ENCODE data around the gene SHISA4. TPM values are rescaled to one million over a fixed set of nuclear protein-coding genes. Genes with fewer than 3 reads are reported as not detected.
"Not testable (repeated sequence)": the region's sequence is repeated elsewhere in the genome, so short reads cannot be mapped to it uniquely, and the experiment has no call there.

The SHISA4 gene, protein sequence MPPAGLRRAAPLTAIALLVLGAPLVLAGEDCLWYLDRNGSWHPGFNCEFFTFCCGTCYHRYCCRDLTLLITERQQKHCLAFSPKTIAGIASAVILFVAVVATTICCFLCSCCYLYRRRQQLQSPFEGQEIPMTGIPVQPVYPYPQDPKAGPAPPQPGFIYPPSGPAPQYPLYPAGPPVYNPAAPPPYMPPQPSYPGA
- 63.9 and 64.2 TPM in 2 replicates for total RNA-seq (2014; rRNA removed; shearing (Covaris generic))

DNA sequence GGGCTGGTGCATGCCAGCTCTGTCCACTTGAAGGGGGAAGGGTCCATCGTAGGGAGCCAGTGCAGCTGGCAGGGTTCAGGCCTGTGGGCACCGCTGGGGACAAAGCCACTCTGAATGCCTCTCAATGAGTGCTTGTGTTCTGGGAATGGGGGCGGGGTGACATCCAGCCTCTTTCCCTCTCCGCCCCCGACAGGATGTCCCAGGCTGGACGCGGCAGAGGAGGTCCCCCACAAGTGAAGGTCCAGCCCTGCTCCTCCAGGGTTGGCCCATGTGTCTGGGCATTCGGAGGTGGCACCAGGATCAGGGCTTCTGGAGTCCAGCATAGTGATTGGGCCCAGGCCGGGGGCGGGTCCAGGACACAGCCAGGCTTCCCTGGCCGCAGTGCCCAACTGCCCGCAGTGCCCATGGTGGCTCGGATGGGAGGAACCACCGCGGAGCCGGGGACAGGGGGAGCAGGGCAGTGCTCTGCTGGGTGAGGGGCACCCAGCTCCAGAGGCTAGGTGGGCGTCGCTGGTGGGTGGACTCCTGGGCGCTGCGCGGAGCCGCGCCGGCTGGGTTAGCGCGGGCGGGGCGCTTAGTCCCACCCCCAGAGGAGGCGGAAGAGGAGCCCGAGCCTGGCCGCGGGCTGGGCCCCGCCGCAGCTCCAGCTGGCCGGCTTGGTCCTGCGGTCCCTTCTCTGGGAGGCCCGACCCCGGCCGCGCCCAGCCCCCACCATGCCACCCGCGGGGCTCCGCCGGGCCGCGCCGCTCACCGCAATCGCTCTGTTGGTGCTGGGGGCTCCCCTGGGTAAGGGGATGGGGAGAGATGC is at the start of gene SHISA4:
TSS of gene SHISA4 (plus strand) at position 617 of the 808 bp plus-strand sequence. CDS start at position 714, 97 bp downstream.
- peak; percentile 89 for DNase-seq (ENCODE audit: low read depth)

DNA sequence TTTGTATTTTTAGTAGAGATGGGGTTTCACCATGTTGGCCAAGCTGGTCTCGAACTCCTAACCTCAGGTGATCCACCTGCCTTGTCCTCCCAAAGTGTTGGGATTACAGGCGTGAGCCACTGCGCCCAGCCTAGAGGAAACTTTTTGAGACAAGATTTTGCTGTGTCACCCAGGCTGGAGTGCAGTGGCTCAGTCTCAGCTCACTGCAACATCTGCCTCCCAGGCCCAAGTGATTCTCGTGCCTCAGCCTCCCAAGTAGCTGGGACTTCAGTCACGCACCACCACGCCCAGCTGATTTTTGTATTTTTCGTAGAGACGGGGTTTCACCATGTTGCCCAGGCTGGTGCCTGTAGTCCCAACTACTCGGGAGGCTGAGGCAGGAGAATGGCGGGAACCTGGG is 49.6 kb upstream of the SHISA4 start:
- DNase-seq (ENCODE audit: low read depth), result not testable (repeated sequence)

DNA sequence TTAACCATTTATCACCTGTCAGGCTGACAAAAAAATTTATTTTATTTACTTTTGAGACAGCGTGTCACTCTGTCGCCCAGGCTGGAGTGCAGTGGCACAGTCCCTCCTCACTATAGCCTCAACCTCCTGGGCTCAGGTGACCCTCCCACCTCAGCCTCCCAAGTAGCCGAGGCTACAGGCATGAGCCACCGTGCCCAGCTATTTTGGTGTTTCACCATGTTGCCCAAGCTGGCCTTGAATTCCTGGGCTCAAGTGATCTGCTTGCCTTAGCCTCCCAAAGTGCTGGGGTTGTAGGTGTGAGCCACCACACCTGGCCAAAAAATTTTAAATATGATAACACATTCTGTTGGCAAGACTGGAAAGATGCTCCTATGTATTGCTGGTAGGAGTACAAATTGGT is 48.6 kb upstream of the SHISA4 start:
- DNase-seq (ENCODE audit: low read depth), result no peak

DNA sequence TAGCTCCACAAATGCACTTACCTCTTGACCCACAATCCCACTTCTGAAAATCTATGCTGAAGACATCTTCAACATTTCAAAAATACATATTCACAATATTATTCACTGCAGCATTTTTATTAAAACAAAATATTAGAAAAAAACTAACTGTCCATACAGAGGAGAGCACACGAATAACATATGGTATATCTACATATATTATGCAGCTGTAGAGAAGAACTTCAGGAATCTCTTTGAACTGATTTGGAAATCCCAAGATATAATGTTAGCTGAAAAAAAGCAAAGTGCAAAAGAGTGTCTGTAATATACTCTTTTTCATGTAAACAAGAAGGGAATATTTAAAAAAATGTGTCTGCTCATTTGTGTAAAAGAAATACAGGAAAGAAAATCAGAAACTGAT is 48.2 kb upstream of the SHISA4 start:
- no peak for DNase-seq (ENCODE audit: low read depth)

DNA sequence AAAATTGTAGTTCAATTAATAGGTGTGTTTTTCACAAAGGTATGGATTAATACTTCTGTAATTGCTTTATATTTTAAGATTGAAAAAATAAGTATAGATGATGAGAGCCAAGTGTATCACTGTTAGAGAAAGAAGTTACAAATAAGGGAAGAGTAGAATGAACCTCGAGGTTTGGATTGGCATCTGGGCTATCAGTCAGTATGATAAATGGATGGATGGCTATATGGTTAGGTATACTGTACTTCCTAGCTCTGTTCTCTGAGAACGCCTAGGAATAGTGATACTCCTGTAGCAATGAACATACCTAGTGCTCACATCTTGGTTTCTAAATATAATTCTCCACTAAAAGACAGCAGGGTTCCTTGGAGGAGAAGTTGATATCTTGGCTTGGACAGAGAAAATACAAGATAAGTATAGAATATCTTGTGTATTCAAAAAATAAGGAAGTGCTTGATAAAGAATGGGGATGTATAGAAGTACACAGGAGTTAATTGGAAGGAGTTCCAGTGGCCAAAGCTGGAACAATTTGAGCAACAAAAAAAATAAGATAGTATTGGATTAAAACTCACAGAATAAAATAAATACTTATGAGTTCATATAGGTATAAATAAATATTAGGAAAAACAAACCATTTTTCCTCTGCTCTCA is 47.3 kb upstream of the SHISA4 start:
- DNase-seq (ENCODE audit: low read depth), result no peak

DNA sequence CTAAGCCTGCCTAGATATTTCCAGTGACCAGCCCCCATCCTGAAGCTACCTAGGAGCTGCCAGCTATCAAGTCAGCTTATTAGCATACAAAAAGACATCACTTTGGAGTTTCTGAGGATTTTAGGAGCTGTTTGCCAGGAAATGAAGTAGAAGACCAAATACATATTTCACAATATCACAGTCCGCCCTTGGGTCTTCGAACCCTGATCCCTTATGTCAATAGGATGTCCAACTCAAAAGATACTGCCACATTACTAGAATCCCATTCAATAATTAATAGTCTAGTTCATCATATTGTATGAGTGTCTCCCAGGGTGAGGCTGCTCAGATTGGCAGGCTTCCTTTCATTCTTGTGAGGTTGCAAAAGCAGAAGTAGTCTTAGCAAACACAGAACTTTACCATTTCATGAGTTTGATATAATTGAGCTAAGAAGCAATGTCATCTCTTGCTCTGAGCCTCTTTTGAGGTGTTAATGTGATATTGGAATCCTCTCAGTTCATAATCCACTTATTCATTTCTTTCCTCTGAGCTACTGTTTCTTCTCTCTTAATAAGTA is 46.1 kb upstream of the SHISA4 start:
- DNase-seq (ENCODE audit: low read depth), result no peak

DNA sequence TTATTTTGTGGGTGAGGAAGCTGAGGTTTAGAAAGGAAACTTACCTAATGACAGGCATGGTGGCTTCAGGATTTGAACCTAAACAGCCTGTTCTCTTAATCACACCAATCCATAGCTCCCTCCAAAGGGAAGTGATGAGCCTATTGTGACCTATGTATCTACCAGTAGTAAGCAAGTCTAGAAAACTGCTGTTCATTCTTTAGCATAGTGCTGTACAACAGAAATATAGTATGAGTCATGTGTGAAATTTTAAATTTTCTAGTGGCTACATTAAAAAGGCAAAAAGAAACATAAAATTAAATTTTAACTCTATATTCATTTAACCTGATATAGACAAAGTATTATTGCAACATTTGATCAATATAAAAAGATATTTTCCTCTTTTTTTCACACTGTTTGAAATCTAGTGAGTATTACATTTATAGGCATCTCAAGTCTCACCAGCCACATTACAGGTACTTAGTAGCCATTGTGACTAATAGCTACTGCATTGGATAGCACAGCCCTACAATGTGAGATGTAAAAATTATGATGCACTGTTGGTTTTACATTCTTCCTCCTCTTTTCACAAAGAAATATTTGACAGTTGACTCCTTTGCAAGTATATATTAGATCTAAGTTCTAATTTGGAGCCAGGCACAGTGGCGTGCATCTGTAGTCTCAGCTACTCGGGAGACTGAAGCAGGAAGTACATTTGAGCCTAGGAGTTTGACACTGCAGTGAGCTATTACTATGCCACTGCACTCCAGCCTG is 43.2 kb upstream of the SHISA4 start:
- peak; percentile 37 for DNase-seq (ENCODE audit: low read depth)

DNA sequence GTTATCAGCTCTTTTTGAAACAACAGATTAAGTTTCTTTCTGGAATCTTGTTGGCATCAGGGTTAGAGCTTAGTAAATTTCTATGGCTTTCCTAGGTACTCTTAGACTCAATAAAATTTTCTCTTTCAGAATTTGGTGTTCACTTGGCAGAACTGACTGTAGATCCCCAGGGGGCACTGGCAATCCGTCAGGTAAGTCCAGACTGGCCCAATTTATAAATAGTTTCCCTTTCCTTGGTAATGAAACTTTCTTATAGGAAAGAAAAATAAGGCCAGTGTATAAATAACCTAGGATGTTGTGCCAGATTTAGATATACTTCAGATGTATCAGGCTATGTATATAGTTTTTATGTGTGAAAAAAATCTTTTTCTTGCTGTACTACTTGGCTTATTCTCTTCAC is 41.5 kb upstream of the SHISA4 start:
- DNase-seq (ENCODE audit: low read depth), result no peak

DNA sequence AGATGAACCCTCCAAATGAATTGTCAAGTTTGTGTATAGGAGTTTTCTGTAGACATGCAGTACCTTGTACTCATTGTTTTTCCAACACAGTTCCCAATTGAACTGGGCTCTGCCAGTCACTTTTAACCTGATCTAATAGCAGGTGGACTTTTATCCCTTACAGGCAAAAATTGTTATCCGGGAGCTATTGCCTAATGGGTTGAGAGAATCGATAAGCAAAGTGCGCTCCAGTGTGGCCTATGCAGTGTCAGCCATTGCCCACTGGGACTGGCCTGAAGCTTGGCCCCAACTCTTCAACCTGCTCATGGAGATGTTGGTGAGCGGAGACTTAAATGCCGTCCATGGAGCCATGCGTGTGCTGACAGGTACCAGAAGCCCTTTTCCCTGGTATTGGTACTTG is 40.5 kb upstream of the SHISA4 start:
- DNase-seq (ENCODE audit: low read depth), result no peak

DNA sequence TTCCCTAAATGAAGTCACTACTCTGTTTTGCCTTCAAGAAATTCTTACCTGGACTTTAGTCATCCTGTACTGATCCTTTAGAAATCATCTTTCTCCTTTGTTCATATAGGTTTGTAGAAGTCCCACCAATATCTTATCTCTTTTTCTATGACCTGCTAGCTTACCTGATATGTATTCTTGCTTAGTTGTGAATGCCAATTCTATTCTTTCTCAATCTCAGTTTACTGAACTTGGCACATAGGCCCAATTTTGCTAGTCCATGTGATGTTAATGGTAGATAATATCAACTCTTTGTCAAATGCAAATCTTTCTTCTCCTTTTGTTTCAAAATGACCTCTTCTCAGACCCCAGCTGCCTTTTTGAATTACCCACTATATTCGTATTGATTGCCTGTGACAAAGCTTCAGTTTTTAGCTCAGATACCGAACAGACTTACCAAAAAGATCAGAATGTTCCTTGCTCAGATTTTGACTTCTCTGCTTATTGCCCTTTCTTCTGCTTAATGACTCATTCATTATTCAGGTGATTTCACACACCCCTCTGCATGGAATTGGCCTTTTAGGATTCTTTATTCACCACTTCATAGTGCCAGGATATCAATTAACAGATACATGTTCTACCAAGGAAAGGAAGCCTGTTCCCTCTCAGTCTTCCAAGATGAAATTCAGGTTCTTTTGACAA is 39.2 kb upstream of the SHISA4 start:
- no peak for DNase-seq (ENCODE audit: low read depth)

DNA sequence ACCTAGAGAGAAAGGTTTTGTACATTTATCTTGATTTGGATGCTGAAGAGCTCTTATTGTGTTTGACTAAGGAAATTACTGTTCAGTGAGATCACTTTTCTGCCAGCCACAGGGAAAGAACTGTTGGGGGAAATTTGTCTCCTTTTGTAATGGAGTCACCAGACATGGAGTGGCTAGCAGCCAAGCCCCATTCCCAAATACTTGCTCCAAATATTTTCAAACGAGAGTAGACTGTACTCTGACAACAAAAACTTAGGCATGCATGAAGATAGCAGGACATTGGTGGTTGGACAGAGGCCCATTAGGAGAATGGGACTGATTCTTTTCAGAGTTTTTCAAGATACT is 38.7 kb upstream of the SHISA4 start:
- peak; percentile 90 for DNase-seq (ENCODE audit: low read depth)

DNA sequence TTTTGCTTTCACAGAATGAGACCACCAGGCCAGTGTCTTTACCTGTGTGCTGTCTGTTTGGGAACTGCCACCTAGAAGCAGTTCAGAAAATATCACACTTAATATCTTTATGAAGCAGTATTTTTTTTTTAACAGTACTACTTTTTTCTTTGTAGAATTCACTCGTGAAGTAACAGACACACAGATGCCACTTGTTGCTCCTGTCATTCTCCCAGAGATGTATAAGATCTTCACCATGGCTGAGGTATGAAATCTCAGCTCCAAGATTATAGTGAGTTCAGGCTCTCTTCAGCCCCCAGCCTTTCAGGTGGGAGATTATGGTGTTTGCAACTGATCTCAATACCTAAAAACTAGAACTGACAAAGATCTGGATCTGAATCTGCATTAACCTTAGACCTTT is 36.7 kb upstream of the SHISA4 start:
- no peak for DNase-seq (ENCODE audit: low read depth)

DNA sequence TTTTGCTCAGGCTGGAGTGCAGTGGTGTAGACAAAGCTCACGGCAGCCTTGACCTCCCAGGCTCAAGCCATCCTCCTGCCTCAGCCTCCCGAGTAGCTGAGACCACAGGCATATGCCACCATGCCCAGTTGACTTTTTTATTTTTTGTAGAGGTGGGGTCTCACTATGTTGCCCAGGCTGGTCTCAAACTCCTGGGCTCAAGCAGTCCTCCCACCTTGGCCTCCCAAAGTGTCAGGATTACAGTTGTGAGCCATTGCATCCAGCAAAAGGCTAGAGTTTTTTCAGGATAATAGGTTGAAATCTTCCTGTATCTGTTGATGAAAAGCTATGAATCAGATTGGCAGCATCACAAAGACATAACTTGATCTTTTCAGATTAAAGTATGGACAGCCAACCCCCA is 32.0 kb upstream of the SHISA4 start:
- not testable (repeated sequence) for DNase-seq (ENCODE audit: low read depth)

DNA sequence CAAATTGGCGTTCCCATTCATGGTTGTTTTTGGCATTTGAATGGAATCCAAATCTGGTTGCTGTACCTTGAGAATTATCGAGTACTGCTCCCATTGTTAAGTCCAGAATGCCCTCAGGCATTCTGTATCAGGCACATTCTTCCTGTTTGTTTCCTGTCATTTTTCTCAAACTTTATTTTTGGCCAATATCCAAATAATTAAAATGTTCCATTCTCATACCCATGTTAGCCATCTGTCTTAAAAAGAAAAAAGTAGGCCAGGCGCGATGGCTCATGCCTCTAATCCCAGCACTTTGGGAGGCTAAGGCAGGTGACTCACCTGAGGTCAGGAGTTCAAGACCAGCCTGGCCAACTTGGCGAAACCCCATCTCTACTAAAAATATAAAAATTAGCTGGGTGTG is 29.3 kb upstream of the SHISA4 start:
- DNase-seq (ENCODE audit: low read depth), result peak; percentile 59

DNA sequence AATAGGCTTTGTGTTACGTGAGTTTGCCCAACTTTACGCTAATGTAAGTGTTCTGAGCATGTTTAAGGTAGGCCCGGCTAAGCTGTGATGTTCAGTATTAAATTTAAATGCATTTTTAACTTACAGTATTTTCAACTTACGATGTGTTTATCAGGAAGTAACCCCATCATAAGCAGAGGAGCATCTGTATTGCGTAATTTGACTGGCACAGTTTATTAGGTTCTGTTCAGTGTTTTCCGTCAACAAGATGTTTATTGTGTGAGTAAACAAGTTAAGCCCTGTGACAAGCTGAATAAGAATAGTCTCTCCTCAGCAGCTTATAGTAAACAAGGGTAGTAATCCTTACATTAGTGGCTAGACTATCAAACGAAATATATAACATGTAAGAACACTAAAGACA is 27.2 kb upstream of the SHISA4 start:
- no peak for DNase-seq (ENCODE audit: low read depth)

DNA sequence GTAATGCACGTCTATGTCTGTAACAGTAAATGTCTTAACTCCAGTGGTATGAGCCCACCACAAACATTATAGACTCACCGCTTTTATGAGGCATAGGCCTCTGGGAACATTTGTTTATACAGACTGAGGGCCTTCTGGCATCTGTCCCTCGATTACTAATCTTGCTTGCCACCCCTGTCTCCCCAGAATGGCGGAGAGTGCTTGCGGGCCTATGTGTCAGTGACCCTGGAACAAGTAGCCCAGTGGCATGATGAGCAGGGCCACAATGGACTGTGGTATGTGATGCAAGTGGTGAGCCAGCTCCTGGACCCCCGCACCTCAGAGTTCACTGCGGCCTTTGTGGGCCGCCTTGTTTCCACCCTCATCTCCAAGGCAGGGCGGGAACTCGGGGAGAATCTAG is 18.3 kb upstream of the SHISA4 start:
- peak; percentile 93 for DNase-seq (ENCODE audit: low read depth)

DNA sequence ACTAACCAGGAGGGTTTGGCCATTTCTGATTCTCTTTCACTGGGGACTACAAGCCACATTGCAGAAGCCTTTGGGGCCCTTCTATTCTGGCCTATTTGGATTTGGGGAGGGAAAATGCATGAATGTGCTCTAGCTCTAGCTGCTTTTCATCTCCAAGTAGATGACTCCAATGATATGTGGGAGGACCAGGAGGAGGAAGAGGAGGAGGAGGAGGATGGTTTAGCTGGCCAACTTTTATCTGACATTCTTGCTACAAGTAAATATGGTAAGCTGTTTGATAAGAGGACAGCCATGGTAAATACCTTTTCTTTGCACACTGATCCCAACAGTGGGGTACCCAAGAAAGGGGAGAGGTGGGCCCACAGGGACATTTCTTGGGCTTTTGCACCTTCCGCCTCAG is 14.0 kb upstream of the SHISA4 start:
- no peak for DNase-seq (ENCODE audit: low read depth)

DNA sequence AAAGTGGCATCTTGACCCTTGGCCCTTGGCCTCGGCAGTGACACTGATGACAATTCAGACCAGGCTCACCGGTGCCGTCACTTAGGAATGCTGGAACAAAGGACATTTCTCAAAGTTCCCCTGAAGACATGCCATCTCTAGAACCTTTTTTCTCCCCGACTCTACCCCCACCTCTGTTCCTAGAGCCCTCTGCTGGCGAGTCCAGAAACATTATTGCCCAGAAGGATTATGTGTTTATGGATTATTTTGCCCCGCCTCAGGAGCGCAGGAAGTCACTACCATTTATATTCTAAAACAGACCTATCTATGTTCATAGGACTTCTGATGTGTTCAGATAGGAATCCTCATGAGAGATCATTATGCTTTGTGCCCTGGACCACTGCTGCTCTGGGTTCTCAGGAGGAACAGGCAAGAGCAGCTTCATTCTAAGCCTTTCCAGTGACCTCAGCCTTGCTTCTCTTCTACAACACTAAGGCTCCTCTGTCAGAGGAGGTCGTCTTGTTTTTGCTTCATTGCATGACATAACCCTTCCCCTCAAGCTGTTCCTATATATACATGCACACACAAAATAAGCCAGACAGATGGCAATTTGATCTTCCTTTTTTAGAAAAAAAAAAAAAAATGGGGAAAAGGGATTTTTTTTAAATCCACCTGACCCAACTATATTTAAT is 12.4 kb upstream of the SHISA4 start:
- no peak for DNase-seq (ENCODE audit: low read depth)

DNA sequence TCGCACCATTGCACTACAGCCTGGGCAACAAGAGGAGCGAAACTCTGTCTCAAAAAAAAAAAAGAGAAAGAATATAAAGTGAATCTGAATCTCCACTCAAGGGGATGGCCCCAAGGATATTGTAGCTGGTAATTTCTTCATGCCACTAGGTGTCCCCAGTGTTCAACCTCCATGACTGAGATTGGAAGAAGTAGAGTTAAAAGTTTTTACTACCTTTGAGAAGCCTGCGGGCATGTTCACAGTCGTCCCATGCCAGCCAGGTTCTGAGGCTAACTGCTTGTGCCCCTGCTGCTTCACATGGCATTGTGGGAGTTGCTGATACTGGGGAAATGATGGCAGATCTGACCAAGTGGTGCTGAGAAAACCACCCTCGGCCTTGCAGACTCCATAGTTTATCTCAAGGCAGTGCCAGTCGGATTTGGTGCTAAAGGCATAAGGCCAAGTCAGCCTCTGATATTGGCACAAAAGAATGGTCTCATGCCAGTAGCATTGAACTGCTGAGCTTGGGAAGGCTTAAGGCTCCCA is 10.8 kb upstream of the SHISA4 start:
- DNase-seq (ENCODE audit: low read depth), result peak; percentile 75

DNA sequence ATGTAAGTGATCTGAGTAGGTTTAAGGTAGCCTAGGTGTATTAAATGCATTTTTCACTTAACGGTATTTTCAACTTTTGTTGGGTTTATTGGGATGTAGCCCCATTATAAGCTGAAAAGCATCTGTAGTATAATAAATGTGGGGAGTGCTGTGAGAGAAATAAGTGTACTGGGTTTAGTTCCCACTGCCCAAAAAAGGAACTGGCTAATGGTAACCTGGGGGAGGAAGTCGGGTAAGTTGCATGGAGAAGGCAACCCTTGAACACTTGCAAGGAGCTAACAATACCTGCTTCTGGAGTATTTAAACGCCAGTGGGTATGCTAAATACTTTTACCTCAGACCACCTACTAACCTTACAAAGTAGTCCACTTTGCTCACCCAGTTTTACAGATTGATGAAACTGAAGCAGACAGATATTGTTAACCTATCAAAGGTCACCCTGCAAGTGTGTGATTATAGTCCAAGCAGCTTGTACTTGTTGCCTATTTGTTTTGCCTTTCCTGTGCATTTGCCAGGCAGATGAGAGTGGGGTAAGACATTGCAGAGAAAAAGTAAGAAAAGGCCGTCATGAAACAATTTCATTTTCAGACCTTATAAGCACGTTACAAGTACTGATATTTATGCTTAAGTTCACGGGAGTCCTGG is 7.6 kb upstream of the SHISA4 start:
- DNase-seq (ENCODE audit: low read depth), result no peak

Measured in M059J (cell line).